Ectodermal cell (in vitro differentiated cells): ENCODE results near the gene B3GNT7.
"Not testable (repeated sequence)": the region's sequence is repeated elsewhere in the genome, so short reads cannot be mapped to it uniquely, and the experiment has no call there.

Experiments
- H3K27ac ChIP-seq: 2 replicates; pipeline ENCODE4 v1.7.0; 2013; ENCODE audit warnings: mild to moderate bottlenecking, low read depth, low read length; ENCODE audit not compliant: insufficient read depth, poor library complexity, severe bottlenecking
- H3K27me3 ChIP-seq: 2 replicates; pipeline ENCODE4 v1.7.0; 2013; ENCODE audit warnings: mild to moderate bottlenecking, low read length; ENCODE audit not compliant: insufficient read depth, control insufficient read depth, poor library complexity, severe bottlenecking
- H3K36me3 ChIP-seq: one replicate; pipeline ENCODE4 v1.7.0; 2013; ENCODE audit warnings: low read length; ENCODE audit not compliant: control insufficient read depth, insufficient read depth
- H3K4me1 ChIP-seq: one replicate; pipeline ENCODE4 v1.7.0; 2013; ENCODE audit warnings: low read length; ENCODE audit not compliant: control insufficient read depth, insufficient read depth
- H3K4me3 ChIP-seq: 2 replicates; pipeline ENCODE4 v1.7.0; 2013; ENCODE audit warnings: low read depth, low read length, control low read depth; ENCODE audit not compliant: insufficient read depth
- H3K9me3 ChIP-seq: 2 replicates; pipeline ENCODE4 v1.7.0; 2013; ENCODE audit warnings: mild to moderate bottlenecking, low read length, moderate library complexity; ENCODE audit not compliant: control insufficient read depth
- WGBS, 2 experiments: methylation state at CpG; one replicate each; pipeline ENCODE4 v1.1.7; 2013; ENCODE audit warnings: missing lambda C conversion rate in 2 of 2; 5-methylcytosine and 5-hydroxymethylcytosine counted together

Gene B3GNT7

DNA sequence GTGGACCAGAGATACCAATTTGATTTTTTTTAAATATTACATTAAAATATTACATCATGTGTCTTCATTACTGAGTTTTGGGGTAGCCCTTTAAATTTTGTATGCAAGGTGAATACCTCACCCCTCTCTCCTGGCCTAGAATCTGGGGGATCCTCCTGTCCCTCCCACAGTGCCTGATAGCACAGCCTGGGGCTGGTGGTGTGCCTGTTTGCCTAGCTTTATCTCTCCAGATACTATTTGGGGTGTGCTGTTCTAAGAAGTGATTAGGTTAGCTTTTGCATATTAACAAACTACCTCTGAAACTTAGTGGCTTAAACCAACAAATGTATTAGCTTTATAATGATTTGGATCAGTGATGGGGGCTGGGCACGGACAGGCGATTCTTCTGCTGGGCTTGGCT, 20.7 kb upstream of the B3GNT7 start:
- no peaks in the 10 kb centered on the region for H3K36me3 ChIP-seq
- WGBS, 2 experiments = 96 to 97% methylated on average over 2 of the region's 2 CpGs
- H3K27ac ChIP-seq = no peak overlapping the region

GRCh38 chr2:231375994-231376615, 19.4 kb upstream of the B3GNT7 start:
- not testable (repeated sequence) for H3K4me1 ChIP-seq, H3K27ac ChIP-seq, H3K9me3 ChIP-seq, H3K4me3 ChIP-seq, H3K36me3 ChIP-seq, H3K27me3 ChIP-seq
- 27 to 30% methylated on average over 7 to 11 of the region's 11 CpGs for WGBS, 2 experiments

More for the DNA sequence above, 20.7 kb upstream of the B3GNT7 start:
- Histone ChIP-seq H3K9me3 (no peaks in the 10 kb centered on the region), H3K4me3 (no peak overlapping the region), H3K4me1 (peaks cover 8% of the 10 kb centered on the region), H3K27me3 (peaks cover 3% of the 10 kb centered on the region)

DNA sequence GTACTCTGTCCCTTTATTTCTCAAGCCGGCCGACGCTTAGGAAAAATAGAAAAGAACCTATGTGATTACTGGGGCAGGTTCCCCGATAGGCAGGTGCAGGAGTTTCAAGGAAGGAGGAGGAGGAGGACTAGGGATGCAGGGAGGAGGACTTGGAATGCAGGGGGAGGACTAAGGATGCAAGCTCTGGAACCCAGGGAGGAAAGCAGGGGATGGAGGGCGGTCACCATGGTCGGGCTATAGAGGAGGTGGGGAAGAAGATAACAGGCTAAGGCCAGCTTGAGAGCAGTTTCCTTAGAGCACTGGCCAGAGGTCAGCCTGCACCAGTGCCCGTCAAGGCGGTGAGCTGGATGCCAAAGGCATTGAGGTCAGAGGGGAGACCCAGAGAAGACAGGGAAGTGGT, 18.7 kb upstream of the B3GNT7 start:
- H3K27ac ChIP-seq = no peak overlapping the region

DNA sequence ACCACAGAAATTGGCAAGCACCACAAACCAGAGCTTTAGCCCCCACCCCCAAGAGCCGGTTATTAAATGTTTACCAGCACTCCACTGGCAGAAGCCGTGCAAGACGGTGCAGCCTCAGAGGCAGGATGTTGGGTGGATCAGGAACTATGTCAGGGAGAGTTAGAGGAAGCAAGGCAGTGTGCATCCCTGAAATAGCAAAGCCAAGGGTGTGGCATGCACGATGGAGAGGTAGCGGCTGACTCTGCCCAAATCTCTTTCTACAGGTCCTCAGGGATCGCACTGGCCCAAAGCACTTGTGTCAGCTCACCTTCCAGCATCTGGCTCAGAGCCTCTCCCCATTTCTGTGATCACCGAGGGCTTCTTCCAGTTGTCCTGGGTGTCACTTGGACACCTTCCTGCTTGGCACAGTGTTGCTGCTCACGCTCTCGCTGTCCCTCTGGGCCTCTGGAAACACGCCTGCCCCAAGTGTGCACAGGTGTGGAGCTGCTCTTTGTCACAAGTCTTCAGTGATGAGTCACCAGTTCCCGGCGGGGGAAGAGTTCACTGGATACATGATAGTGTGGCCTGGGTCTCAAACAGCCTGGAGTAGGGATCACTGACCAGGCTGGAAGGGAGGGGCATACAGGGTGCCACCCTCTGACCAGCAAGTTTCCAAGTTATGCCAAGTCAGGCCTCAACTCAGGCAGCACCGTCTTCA, 17.3 kb upstream of the B3GNT7 start:
- Histone ChIP-seq H3K9me3 (no peaks in the 10 kb centered on the region), H3K4me1 (no peaks in the 10 kb centered on the region), H3K36me3 (no peaks in the 10 kb centered on the region), H3K27me3 (peaks cover 3% of the 10 kb centered on the region), H3K4me3 (no peak overlapping the region), H3K27ac (no peak overlapping the region)
- WGBS, 2 experiments = 94 to 95% methylated on average over 13 of the region's 13 CpGs

More for the DNA sequence above, 18.7 kb upstream of the B3GNT7 start:
- Histone ChIP-seq H3K27me3 (peaks cover 3% of the 10 kb centered on the region), H3K36me3 (no peaks in the 10 kb centered on the region), H3K9me3 (no peaks in the 10 kb centered on the region), H3K4me3 (no peak overlapping the region), H3K4me1 (no peaks in the 10 kb centered on the region)
- WGBS, 2 experiments = 49 to 55% methylated on average over 8 of the region's 8 CpGs

DNA sequence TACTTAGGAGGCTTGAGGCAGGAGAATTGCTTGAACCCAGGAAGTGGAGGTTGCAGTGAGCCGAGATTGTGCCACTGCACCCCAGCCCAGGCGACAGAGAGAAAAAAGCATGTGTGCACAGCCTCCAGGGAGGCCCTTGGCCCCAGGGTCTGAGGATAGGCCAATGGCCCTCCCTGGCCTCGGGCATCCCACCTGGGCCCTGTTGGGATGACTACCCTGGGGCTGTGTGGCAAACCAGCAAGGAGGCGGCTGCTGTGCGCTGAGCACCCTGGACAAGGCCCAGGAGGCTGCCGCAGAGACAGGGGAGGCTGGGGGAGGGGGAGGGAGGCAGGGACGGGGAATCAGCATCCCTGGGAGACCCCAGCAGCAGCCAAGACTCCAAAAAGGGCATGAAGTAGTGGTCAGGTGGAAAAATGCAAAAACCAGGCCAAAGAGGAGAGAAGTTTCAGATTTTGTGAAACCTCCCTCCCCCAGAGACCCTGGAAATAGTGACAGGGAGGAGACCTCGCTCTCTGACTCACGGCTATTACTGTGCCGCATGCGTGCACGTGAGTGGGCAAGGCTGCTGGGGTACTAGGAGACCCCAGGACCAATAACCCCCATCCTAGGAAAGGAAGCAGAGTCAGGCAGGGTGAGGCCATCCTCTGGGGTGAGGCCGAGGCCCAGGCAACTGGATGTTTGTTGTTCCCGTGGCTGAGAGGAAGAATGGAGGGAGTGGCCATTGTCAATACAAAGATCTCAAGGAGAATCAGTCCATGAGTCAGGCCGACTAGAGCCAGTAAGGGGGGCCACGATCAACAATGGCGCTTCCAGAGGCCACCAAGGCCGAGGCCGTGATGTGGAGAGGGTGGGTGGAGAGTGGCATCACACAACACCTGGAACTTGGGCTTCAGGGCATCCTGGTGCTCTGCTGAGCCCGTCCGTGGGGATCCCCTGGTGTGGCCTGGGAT, 16.0 kb upstream of the B3GNT7 start:
- no peaks in the 10 kb centered on the region for H3K9me3 ChIP-seq
- H3K36me3 ChIP-seq = no peaks in the 10 kb centered on the region
- 87% methylated on average over 21 of the region's 21 CpGs for WGBS, 2 experiments
- H3K4me1 ChIP-seq = no peaks in the 10 kb centered on the region
- H3K27ac ChIP-seq = no peak overlapping the region
- peaks cover 3% of the 10 kb centered on the region for H3K27me3 ChIP-seq
- H3K4me3 ChIP-seq = no peak overlapping the region

DNA sequence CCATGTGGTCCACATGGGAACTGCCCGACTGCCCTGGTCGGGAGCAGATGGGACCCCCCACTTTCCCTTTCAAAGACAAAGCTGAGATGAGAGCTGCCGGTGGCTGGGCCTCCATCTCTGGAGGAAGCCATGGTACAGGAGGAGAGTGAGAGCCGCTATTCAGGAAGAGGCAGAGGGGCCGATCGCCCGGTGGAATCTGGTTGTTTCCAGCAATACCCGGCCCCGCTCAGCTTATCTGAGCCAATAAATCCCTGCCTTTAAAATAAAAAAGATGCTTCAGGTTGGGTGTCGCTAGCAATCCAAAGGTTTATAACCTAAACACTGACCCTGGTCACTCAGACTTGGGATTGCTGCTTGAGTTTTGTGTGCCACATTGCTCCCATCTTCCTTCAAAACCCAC, 15.2 kb upstream of the B3GNT7 start:
- WGBS, 2 experiments = 91% methylated on average over 10 of the region's 10 CpGs
- Histone ChIP-seq H3K4me3 (no peak overlapping the region), H3K36me3 (no peaks in the 10 kb centered on the region), H3K27ac (no peak overlapping the region), H3K9me3 (no peaks in the 10 kb centered on the region), H3K4me1 (no peaks in the 10 kb centered on the region), H3K27me3 (peaks cover 3% of the 10 kb centered on the region)

DNA sequence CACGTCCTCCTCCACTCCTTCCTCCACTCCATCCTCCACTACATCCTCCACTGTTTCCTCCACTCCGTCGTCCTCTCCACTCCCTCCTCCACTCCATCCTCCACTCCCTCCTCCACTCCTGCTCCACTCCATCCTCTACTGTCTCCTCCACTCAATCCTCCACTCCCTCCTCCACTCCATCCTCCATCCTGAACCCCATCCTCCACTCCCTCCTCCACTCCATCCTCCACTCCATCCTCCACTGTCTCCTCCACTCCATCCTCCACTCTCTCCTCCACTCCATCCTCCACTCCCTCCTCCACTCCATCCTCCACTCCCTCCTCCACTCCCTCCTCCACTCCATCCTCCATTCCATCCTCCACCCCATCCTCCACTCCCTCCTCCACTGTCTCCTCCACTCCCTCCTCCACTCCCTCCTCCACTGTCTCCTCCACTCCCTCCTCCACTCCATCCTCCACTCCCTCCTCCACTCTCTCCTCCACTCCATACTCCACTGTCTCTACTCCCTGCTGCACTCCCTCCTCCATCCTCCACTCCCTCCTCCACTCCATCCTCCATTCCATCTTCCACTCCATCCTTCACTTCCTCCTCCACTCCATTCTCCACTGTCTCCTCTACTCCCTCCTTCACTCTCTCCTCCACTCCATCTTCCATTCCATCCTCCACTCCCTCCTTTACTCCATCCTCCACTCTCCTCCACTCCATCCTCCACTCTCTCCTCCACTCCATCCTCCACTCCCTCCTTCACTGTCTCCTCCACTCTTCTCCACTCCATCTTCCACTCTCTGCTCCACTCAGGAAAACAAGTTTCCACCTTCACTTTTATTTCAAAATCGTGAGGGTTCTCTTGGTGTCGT, 14.3 kb upstream of the B3GNT7 start:
- H3K4me1 ChIP-seq = no peaks in the 10 kb centered on the region
- WGBS, 2 experiments = 90 to 91% methylated on average over 5 of the region's 5 CpGs
- no peak overlapping the region for H3K4me3 ChIP-seq
- no peaks in the 10 kb centered on the region for H3K27me3 ChIP-seq
- H3K9me3 ChIP-seq = no peaks in the 10 kb centered on the region
- no peaks in the 10 kb centered on the region for H3K36me3 ChIP-seq
- no peak overlapping the region for H3K27ac ChIP-seq

DNA sequence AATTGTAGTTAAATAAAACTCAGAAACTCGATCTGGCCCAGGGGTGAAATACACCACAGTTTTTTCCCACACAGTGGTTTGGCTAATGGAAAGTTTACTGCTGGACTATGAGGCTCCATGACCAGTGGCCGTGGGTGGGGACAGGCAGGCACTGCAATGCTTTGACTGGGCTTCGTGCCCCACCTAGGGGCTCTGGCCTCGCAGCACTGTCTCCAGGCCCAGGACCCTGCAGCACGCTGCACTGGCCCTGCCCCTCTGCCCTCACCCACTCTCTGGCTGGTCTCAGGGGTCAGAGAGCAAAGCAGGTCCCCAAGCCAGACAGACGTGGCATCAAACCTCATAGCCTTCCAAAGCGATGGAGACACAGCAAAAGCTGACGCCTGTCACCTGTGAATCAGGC, 13.4 kb upstream of the B3GNT7 start:
- H3K4me1 ChIP-seq = no peaks in the 10 kb centered on the region
- no peaks in the 10 kb centered on the region for H3K36me3 ChIP-seq
- no peaks in the 10 kb centered on the region for H3K9me3 ChIP-seq
- WGBS, 2 experiments = 91 to 92% methylated on average over 8 of the region's 8 CpGs
- H3K27me3 ChIP-seq = no peaks in the 10 kb centered on the region
- H3K27ac ChIP-seq = no peak overlapping the region
- H3K4me3 ChIP-seq = no peak overlapping the region

- WGBS, 2 experiments = 91 to 92% methylated on average over 15 of the region's 15 CpGs
- Histone ChIP-seq H3K4me1 (peaks cover 4% of the 10 kb centered on the region), H3K27ac (no peak overlapping the region), H3K9me3 (no peaks in the 10 kb centered on the region), H3K27me3 (no peaks in the 10 kb centered on the region), H3K4me3 (no peak overlapping the region), H3K36me3 (no peaks in the 10 kb centered on the region)
Observed at GRCh38 chr2:231383416-231384108, 11.9 kb upstream of the B3GNT7 start.
